ENCODE data around the gene PITHD1. TPM values are rescaled to one million over a fixed set of nuclear protein-coding genes. Genes with fewer than 3 reads are reported as not detected.
"Not testable (repeated sequence)": the region's sequence is repeated elsewhere in the genome, so short reads cannot be mapped to it uniquely, and the experiment has no call there.

Gene PITHD1
- total RNA-seq, 6 experiments from 2014 or later = 22.9 to 34.7 (median 30.6) TPM

DNA sequence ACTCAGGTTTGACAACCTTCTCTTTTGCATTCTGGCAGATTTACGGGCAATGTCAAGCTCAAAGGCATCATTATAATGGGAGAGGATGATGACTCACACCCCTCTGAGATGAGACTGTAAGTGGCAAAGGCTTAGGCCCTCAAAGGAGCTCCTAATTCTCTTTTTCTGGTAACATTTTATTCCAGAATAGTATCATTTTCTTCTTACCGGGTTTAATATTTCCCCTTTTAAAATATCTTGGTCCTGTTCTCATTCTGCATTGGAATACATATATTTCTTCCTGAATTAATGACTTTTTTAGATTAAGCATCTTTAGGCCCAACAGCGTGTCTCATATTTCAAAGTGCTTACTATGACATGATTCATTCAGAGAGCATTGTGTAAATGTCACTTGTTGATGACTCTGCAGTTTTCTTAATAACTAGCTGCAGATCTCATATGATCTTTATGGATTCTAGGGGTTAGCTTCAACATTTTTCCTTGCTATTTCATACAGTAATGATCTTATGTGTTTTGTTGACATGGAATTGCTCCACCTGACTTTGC, 1.7 kb downstream of the PITHD1 start:
- no peak for TF ChIP-seq POLR2A (IDR thresholded peaks at IDR 0.05)
- TF ChIP-seq, protein P1, sequence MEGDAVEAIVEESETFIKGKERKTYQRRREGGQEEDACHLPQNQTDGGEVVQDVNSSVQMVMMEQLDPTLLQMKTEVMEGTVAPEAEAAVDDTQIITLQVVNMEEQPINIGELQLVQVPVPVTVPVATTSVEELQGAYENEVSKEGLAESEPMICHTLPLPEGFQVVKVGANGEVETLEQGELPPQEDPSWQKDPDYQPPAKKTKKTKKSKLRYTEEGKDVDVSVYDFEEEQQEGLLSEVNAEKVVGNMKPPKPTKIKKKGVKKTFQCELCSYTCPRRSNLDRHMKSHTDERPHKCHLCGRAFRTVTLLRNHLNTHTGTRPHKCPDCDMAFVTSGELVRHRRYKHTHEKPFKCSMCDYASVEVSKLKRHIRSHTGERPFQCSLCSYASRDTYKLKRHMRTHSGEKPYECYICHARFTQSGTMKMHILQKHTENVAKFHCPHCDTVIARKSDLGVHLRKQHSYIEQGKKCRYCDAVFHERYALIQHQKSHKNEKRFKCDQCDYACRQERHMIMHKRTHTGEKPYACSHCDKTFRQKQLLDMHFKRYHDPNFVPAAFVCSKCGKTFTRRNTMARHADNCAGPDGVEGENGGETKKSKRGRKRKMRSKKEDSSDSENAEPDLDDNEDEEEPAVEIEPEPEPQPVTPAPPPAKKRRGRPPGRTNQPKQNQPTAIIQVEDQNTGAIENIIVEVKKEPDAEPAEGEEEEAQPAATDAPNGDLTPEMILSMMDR (IDR thresholded peaks at IDR 0.05) = no peak
- WGBS (ENCODE audit: insufficient coverage, low coverage, low lambda C conversion rate, missing lambda C conversion rate) = 62% methylated on average over 2 of the region's 3 CpGs
- intact Hi-C loops (cut with DNase I) = no loop called here
- H3K4me1 ChIP-seq = peaks cover 0 to 38% (median 13%) of the 10 kb centered on the region in 4 donors
- ATAC-seq (no peak), DNase-seq (no peak)
- H3K27me3 ChIP-seq = no peaks in the 10 kb centered on the region
- H3K9me3 ChIP-seq = no peaks in the 10 kb centered on the region
- no peak overlapping the region for H3K4me3 ChIP-seq
- peaks cover 0 to 8% (median 1%) of the 10 kb centered on the region in 4 donors for H3K36me3 ChIP-seq
- H3K27ac ChIP-seq = no peak overlapping the region

DNA sequence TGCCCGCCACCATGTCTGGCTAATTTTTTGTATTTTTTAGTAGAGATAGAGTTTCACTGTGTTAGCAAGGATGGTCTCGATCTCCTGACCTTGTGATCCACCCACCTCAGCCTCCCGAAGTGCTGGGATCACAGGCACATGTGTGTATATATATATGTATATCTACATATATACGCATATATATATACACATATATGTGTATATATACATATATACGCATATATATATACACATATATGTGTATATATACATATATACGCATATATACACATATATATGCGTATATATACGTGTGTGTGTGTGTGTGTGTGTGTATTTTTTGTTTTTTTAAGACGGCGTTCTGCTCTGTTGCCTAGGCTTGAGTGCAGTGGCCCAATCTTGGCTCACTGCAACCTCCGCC, 4.9 kb downstream of the PITHD1 start:
- Histone ChIP-seq H3K4me1 (peaks cover 0 to 14% (median 5%) of the 10 kb centered on the region in 4 donors), H3K36me3 (peaks cover 0 to 36% (median 15%) of the 10 kb centered on the region in 4 donors)
- H3K4me3 ChIP-seq; H3K27me3 ChIP-seq; H3K9me3 ChIP-seq; intact Hi-C loops (cut with DNase I); ATAC-seq; DNase-seq; H3K27ac ChIP-seq: not testable (repeated sequence)
- 89% methylated on average over 11 of the region's 11 CpGs for WGBS (ENCODE audit: insufficient coverage, low coverage, low lambda C conversion rate, missing lambda C conversion rate)

DNA sequence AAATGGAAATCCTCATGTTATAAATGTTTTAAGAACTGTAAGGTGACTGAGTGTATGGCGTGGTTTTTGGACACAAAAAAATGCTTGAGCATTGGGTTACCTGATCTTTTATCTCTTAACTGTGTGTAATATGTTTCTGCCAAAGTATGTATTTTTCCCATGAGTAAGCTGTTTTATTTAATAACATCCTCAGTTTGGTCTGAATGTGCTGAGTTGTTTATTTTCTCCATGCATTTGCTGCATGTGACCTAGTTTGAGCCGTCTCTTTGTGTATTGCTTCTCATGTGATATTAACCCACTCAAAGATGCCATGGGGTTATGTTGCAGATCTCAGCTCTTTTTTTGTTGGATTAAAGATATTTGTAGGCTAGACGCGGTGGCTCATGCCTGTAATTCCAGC, 6.6 kb downstream of the PITHD1 start:
- DNase-seq = no peak
- Histone ChIP-seq H3K4me3 (no peak overlapping the region), H3K9me3 (no peaks in the 10 kb centered on the region), H3K27me3 (no peaks in the 10 kb centered on the region), H3K27ac (no peak overlapping the region), H3K4me1 (peaks cover 0 to 4% (median 0%) of the 10 kb centered on the region in 4 donors), H3K36me3 (peaks cover 0 to 36% (median 15%) of the 10 kb centered on the region in 4 donors)
- intact Hi-C loops (cut with DNase I) = no loop called here
- TF ChIP-seq, protein P1 (IDR thresholded peaks at IDR 0.05) = no peak
- no peak for TF ChIP-seq POLR2A (IDR thresholded peaks at IDR 0.05)
- peak in 2 of 4 donors; percentile 12 to 53 for ATAC-seq
- 30% methylated on average over 4 of the region's 4 CpGs for WGBS (ENCODE audit: insufficient coverage, low coverage, low lambda C conversion rate, missing lambda C conversion rate)

DNA sequence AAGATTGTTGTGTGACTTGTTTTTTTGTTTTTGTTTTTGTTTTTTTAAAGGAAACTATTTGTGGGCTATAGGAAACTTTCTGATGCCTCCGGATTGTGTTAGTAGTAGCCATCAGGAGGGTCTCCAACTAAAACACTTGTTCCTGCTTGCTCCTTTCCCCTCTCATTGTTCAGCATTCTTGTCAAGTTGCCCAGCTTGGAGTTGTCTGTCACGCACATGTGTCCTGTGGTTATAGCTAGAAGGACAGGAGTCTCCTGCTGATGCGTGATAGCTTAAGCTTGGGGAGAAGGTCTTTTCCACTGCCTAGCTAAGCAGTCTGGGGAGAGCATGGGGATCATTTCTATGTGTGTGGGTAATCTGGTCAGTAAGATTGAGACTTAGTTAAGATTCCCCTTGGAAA, 9.5 kb downstream of the PITHD1 start:
- 73% methylated on average over 2 of the region's 3 CpGs for WGBS (ENCODE audit: insufficient coverage, low coverage, low lambda C conversion rate, missing lambda C conversion rate)
- H3K36me3 ChIP-seq = peaks cover 0 to 27% (median 13%) of the 10 kb centered on the region in 4 donors
- H3K4me1 ChIP-seq = peaks cover 0 to 4% (median 0%) of the 10 kb centered on the region in 4 donors
- no peaks in the 10 kb centered on the region for H3K27me3 ChIP-seq
- DNase-seq = no peak
- H3K9me3 ChIP-seq = peaks cover 0 to 2% (median 0%) of the 10 kb centered on the region in 4 donors
- no peak for ATAC-seq
- TF ChIP-seq, protein P1 (IDR thresholded peaks at IDR 0.05) = no peak
- no peak for TF ChIP-seq POLR2A (IDR thresholded peaks at IDR 0.05)
- intact Hi-C loops (cut with DNase I) = no loop called here
- no peak overlapping the region for H3K4me3 ChIP-seq
- no peak overlapping the region for H3K27ac ChIP-seq

DNA sequence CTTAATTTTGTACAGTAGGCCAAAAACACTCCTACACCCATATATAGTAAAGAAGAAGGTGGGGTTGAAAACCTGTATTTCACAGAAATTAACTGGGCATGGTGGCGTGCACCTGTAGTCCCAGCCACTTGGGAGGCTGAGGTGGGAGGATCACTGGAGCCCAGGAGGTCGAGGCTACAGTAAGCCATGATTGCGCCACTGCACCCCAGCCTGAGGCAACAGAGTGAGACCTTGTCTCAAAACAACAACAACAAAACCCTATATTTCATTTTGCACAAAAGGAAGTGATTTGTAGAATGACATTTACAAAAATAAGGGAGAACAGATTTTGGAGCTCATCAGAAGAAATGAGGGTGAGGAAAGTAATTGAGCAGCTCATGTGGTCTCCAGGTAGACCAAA, 10.5 kb downstream of the PITHD1 start:
- DNase-seq (no peak), ATAC-seq (no peak)
- peaks cover 0 to 2% (median 0%) of the 10 kb centered on the region in 4 donors for H3K9me3 ChIP-seq
- H3K27me3 ChIP-seq = no peaks in the 10 kb centered on the region
- 100% methylated on average over 1 of the region's 3 CpGs for WGBS (ENCODE audit: insufficient coverage, low coverage, low lambda C conversion rate, missing lambda C conversion rate)
- no peak overlapping the region for H3K27ac ChIP-seq
- peaks cover 0 to 27% (median 13%) of the 10 kb centered on the region in 4 donors for H3K36me3 ChIP-seq
- TF ChIP-seq POLR2A (IDR thresholded peaks at IDR 0.05) = no peak
- TF ChIP-seq, protein P1 (IDR thresholded peaks at IDR 0.05) = no peak
- intact Hi-C loops (cut with DNase I) = no loop called here
- peaks cover 0 to 4% (median 0%) of the 10 kb centered on the region in 4 donors for H3K4me1 ChIP-seq
- no peak overlapping the region for H3K4me3 ChIP-seq
